Measurements from ENCODE around the gene MYH13. TPM values are rescaled to one million over a fixed set of nuclear protein-coding genes. Genes with fewer than 3 reads are reported as not detected.

MYH13 gene
- total and polyA plus RNA-seq, 10 donors, result 0.02 to 0.19 (median 0.06) TPM; not detected in 5

GRCh38 chr17:10368561-10368960, 4.2 kb downstream of the MYH13 start:
- no peak overlapping the region for H3K4me3 ChIP-seq
- TF ChIP-seq CTCF (IDR thresholded peaks at IDR 0.05 in 8 of 11, conservative IDR thresholded peaks at IDR 0.05 in 3 of 11), result no peak
- TF ChIP-seq POLR2A (IDR thresholded peaks at IDR 0.05), result no peak
- no peak for TF ChIP-seq POLR2AphosphoS5 (IDR thresholded peaks at IDR 0.05)
- no peak overlapping the region for H3K27ac ChIP-seq
- DNase-seq, result no peak
- WGBS, 5 donors, result 89 to 94% (median 90%) methylated on average over 3 of the region's 3 CpGs
- H3K27me3 ChIP-seq (replicated peaks in 1 of 7), result no peaks in the 10 kb centered on the region
- intact Hi-C loops (cut with DNase I; ENCODE audit: low total_unique reads), result no loop called here
- H3K4me1 ChIP-seq, result no peaks in the 10 kb centered on the region
- H3K36me3 ChIP-seq, result no peaks in the 10 kb centered on the region
- no peaks in the 10 kb centered on the region for H3K9me3 ChIP-seq

- H3K27me3 ChIP-seq (replicated peaks in 1 of 7), result peaks cover 0 to 10% (median 0%) of the 10 kb centered on the region in 7 donors
- H3K36me3 ChIP-seq, result no peaks in the 10 kb centered on the region
- no peak overlapping the region for H3K27ac ChIP-seq
- no peaks in the 10 kb centered on the region for H3K4me1 ChIP-seq
- H3K9me3 ChIP-seq, result no peaks in the 10 kb centered on the region
- no peak overlapping the region for H3K4me3 ChIP-seq
- no peak for DNase-seq
- TF ChIP-seq POLR2A (IDR thresholded peaks at IDR 0.05) (no peak), CTCF (IDR thresholded peaks at IDR 0.05 in 8 of 11, conservative IDR thresholded peaks at IDR 0.05 in 3 of 11) (no peak)
- intact Hi-C loops (cut with DNase I; ENCODE audit: low total_unique reads), result no loop called here
These were observed 12.2 kb downstream of the MYH13 start for GRCh38 chr17:10360578-10360977.

- Histone ChIP-seq H3K9me3 (no peaks in the 10 kb centered on the region), H3K27ac (no peak overlapping the region), H3K27me3 (replicated peaks in 1 of 7) (peaks cover 0 to 10% (median 0%) of the 10 kb centered on the region in 7 donors), H3K4me3 (no peak overlapping the region), H3K36me3 (no peaks in the 10 kb centered on the region), H3K4me1 (no peaks in the 10 kb centered on the region)
- intact Hi-C loops (cut with DNase I; ENCODE audit: low total_unique reads), result no loop called here
- 10 to 19% (median 15%) methylated on average over 4 of the region's 4 CpGs for WGBS, 5 donors
- peak in 9 of 11 experiments; percentile 21 to 65 (median 54) for TF ChIP-seq CTCF (IDR thresholded peaks at IDR 0.05 in 8 of 11, conservative IDR thresholded peaks at IDR 0.05 in 3 of 11)
- no peak for TF ChIP-seq POLR2AphosphoS5 (IDR thresholded peaks at IDR 0.05)
- DNase-seq, result no peak
These were observed 15.0 kb downstream of the MYH13 start for GRCh38 chr17:10357768-10358167.

GRCh38 chr17:10354651-10355050, 18.2 kb downstream of the MYH13 start:
- no peaks in the 10 kb centered on the region for H3K9me3 ChIP-seq
- 72 to 81% (median 76%) methylated on average over 9 of the region's 9 CpGs for WGBS, 5 donors
- no peak for TF ChIP-seq POLR2A (IDR thresholded peaks at IDR 0.05)
- TF ChIP-seq CTCF (IDR thresholded peaks at IDR 0.05 in 8 of 11, conservative IDR thresholded peaks at IDR 0.05 in 3 of 11), result no peak
- no peak for TF ChIP-seq POLR2AphosphoS5 (IDR thresholded peaks at IDR 0.05)
- H3K4me3 ChIP-seq, result no peak overlapping the region
- H3K27ac ChIP-seq, result no peak overlapping the region
- H3K4me1 ChIP-seq, result no peaks in the 10 kb centered on the region
- no peak for DNase-seq
- H3K36me3 ChIP-seq, result no peaks in the 10 kb centered on the region
- intact Hi-C loops (cut with DNase I; ENCODE audit: low total_unique reads), result no loop called here
- peaks cover 0 to 7% (median 0%) of the 10 kb centered on the region in 7 donors for H3K27me3 ChIP-seq (replicated peaks in 1 of 7)
